Measurements from ENCODE around the gene ASTN1.

DNA sequence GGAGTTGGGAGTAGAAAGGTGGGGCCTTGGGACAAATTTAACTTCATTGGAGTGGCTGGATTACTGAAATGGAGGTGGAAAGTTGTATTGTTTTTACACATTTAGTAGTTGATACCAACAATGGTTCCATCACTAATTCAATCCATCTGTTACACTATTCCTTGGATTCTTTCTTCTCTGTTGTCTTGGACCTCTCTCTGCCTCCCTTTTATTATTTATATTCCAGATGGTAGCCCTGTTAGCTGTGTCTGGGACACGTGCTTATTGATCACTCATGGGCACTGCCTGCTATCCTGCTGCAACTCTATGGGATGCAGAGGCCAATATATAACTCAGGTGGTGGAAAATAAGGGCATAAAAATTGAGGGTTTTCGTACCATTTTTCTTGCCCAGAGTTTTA, 355.2 kb downstream of the ASTN1 start:
- TF ChIP-seq, protein P1, sequence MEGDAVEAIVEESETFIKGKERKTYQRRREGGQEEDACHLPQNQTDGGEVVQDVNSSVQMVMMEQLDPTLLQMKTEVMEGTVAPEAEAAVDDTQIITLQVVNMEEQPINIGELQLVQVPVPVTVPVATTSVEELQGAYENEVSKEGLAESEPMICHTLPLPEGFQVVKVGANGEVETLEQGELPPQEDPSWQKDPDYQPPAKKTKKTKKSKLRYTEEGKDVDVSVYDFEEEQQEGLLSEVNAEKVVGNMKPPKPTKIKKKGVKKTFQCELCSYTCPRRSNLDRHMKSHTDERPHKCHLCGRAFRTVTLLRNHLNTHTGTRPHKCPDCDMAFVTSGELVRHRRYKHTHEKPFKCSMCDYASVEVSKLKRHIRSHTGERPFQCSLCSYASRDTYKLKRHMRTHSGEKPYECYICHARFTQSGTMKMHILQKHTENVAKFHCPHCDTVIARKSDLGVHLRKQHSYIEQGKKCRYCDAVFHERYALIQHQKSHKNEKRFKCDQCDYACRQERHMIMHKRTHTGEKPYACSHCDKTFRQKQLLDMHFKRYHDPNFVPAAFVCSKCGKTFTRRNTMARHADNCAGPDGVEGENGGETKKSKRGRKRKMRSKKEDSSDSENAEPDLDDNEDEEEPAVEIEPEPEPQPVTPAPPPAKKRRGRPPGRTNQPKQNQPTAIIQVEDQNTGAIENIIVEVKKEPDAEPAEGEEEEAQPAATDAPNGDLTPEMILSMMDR (conservative IDR thresholded peaks at IDR 0.05; ENCODE audit: low read length) = no peak
- TF ChIP-seq EZH2phosphoT487 (IDR thresholded peaks at IDR 0.05; ENCODE audit: borderline replicate concordance, low read depth, low read length) = no peak

Data from OCI-LY7 (cell line).